ENCODE results near the gene ARHGAP4.

- TF ChIP-seq CTCF (IDR thresholded peaks at IDR 0.05) = no peak
- TF ChIP-seq POLR2AphosphoS5 (IDR thresholded peaks at IDR 0.05) = no peak
- TF ChIP-seq POLR2A (IDR thresholded peaks at IDR 0.05) = no peak
- no peak for TF ChIP-seq EP300 (IDR thresholded peaks at IDR 0.05; ENCODE audit: low read depth)
These were observed 9.3 kb upstream of the ARHGAP4 start for GRCh38 chrX:153935326-153935851.
